RWPE2 (cell line): ENCODE results near the gene SMC1B.
"Not testable (repeated sequence)": the region's sequence is repeated elsewhere in the genome, so short reads cannot be mapped to it uniquely, and the experiment has no call there.

Experiments used
- ATAC-seq: fragments of 200-7000 bp; cut with Tn5 transposase; 3 replicates; pipeline ENCODE4 v1.9.1; 2021; ENCODE audit warnings: low read depth
- DNase-seq: peaks from one replicate; pipeline ENCODE4 v3.0.0-alpha.2; 2020; ENCODE audit warnings: low spot score
- H3K27ac ChIP-seq: fragments of 450-650 bp; 2 replicates; pipeline ENCODE4 v1.5.1; 2017; ENCODE audit warnings: mild to moderate bottlenecking; ENCODE audit not compliant: poor library complexity, severe bottlenecking
- H3K27me3 ChIP-seq: fragments of 250-450 bp; sonication (Bioruptor Pico); 2 replicates; pipeline ENCODE4 v1.5.1; 2021; ENCODE audit warnings: mild to moderate bottlenecking, moderate library complexity; ENCODE audit not compliant: insufficient read depth, poor library complexity, severe bottlenecking
- H3K36me3 ChIP-seq: fragments of 250-450 bp; sonication (Bioruptor Pico); 2 replicates; pipeline ENCODE4 v1.5.1; 2020; ENCODE audit warnings: low read depth, mild to moderate bottlenecking, moderate library complexity
- H3K4me1 ChIP-seq: fragments of 250-450 bp; sonication (Bioruptor Pico); 2 replicates; pipeline ENCODE4 v1.5.1; 2021; ENCODE audit warnings: mild to moderate bottlenecking, moderate library complexity; ENCODE audit not compliant: insufficient read depth, poor library complexity, severe bottlenecking
- H3K4me3 ChIP-seq: fragments of 250-450 bp; sonication (Bioruptor Pico); 2 replicates; pipeline ENCODE4 v1.5.1; 2021; ENCODE audit warnings: mild to moderate bottlenecking, moderate library complexity; ENCODE audit not compliant: severe bottlenecking
- H3K9me3 ChIP-seq: fragments of 250-450 bp; sonication (Bioruptor Pico); 2 replicates; pipeline ENCODE4 v1.5.1; 2021; ENCODE audit warnings: mild to moderate bottlenecking, moderate library complexity; ENCODE audit not compliant: severe bottlenecking
- TF ChIP-seq, protein P1 (sequence below): fragments of 450-650 bp; IDR thresholded peaks from one replicate; pipeline ENCODE4 v1.5.1; 2017; ENCODE audit warnings: mild to moderate bottlenecking, moderate library complexity; ENCODE audit not compliant: poor library complexity, severe bottlenecking

Gene SMC1B

DNA sequence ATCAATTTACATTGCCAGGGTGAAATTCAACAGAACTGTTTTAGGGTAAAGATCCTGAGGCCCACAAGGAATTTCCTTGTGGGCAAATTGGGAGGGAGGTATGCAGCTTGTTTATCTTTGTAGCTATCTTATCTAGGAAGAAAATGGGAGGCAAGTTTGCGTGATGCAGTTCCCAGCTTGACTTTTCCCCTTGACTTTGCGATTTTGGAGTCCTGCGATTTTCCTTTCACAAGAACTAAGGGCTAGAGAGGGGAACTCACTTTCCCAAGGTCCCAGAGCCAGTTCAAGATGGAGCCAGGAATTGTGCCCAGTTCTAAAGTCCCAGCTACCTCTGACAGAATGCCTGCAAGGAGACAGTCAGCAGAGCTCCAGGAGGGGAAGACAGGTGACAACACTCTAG lies 30.8 kb upstream of the SMC1B start:
- Histone ChIP-seq H3K4me1 (no peaks in the 10 kb centered on the region), H3K27ac (no peak overlapping the region), H3K36me3 (no peaks in the 10 kb centered on the region), H3K27me3 (no peaks in the 10 kb centered on the region), H3K9me3 (no peaks in the 10 kb centered on the region), H3K4me3 (no peak overlapping the region)
- TF ChIP-seq, protein P1, sequence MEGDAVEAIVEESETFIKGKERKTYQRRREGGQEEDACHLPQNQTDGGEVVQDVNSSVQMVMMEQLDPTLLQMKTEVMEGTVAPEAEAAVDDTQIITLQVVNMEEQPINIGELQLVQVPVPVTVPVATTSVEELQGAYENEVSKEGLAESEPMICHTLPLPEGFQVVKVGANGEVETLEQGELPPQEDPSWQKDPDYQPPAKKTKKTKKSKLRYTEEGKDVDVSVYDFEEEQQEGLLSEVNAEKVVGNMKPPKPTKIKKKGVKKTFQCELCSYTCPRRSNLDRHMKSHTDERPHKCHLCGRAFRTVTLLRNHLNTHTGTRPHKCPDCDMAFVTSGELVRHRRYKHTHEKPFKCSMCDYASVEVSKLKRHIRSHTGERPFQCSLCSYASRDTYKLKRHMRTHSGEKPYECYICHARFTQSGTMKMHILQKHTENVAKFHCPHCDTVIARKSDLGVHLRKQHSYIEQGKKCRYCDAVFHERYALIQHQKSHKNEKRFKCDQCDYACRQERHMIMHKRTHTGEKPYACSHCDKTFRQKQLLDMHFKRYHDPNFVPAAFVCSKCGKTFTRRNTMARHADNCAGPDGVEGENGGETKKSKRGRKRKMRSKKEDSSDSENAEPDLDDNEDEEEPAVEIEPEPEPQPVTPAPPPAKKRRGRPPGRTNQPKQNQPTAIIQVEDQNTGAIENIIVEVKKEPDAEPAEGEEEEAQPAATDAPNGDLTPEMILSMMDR = no peak
- no peak for DNase-seq
- no peak for ATAC-seq

DNA sequence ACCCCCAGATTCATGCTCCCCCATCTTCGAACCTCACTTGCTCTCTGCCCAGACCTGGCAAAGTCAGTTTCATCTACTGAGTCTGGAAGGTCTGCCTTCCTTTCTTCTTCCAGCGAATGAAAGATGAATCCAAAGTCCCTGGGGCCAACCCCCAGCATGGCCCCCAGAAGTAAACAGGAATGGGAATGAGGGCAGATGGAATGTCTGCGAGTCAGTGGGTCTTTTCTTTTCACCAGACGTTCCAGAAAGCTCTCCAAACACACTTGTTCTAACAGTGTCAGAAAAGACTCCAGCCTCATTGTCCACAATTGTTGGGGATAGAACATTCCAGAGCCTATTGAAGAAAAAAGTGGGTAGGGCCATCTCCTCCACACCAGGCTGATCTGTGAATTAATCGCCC lies 28.7 kb upstream of the SMC1B start:
- no peaks in the 10 kb centered on the region for H3K4me1 ChIP-seq
- DNase-seq (no peak), ATAC-seq (no peak)
- H3K27ac ChIP-seq = no peak overlapping the region
- no peaks in the 10 kb centered on the region for H3K27me3 ChIP-seq
- no peaks in the 10 kb centered on the region for H3K36me3 ChIP-seq
- no peak overlapping the region for H3K4me3 ChIP-seq
- no peaks in the 10 kb centered on the region for H3K9me3 ChIP-seq
- TF ChIP-seq, protein P1 = no peak

DNA sequence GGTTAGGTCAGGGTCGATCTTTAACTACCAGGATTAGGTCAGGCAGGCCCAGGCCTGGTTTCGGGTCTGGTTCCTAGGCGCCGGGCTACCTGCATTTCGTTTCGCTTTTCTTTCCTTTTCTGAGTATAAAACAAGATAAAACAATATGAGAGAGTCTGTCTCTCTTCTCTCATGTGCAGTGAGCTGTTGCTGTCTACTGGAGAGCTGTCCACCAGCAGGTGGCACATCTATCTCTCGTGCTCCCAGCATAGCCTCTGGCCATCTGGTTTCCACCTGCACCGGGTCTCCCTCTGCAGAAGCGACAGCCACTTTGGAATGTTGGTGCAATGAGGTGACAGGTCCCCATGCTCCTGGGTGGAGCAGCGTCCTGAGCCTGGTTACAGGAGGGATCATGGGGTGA lies 27.7 kb upstream of the SMC1B start:
- H3K27me3 ChIP-seq = no peaks in the 10 kb centered on the region
- H3K4me1 ChIP-seq = no peaks in the 10 kb centered on the region
- H3K27ac ChIP-seq = no peak overlapping the region
- TF ChIP-seq, protein P1 = peak; percentile 86
- ATAC-seq (peak; percentile 91), DNase-seq (no peak)
- H3K36me3 ChIP-seq = no peaks in the 10 kb centered on the region
- H3K9me3 ChIP-seq = no peaks in the 10 kb centered on the region
- no peak overlapping the region for H3K4me3 ChIP-seq

DNA sequence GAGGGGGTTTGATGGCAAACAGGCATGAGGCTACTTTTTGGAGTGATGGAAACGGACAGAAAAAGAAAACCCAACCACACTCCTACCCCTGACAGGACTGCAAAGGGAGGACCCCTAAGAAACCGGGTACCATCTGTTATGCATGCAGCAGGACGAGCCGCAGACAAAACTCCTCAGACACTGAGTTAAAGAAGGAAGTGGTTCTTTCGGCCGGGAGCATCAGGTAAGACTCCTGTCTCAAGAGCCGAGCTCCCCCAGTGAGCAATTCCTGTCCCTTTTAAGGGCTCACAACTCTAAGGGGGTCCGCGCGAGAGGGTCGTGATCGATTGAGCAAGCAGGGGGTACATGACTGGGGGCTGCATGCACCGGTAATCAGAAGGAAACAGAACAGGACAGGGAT lies 27.3 kb upstream of the SMC1B start:
- not testable (repeated sequence) for H3K36me3 ChIP-seq, H3K27ac ChIP-seq, ATAC-seq, H3K9me3 ChIP-seq, DNase-seq, H3K27me3 ChIP-seq, H3K4me3 ChIP-seq, H3K4me1 ChIP-seq

DNA sequence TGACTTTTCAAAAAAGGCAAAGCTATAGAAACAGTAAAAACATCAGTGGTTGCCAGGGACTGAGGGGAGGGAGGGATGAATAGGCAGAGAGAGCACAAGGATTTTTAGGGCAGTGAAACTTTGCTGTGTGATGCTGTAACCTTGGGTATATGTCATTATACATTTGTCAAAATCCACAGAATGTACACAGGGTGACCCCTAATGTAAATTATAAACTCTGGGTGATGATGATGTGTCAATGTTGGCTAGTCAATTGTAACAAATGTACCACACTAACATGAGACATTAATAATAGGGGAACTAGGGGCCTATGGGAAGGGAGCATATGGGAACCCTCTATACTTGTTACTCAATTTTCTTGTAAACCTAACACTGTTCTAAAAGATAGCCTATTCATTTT lies 24.9 kb upstream of the SMC1B start:
- H3K27ac ChIP-seq = no peak overlapping the region
- no peak for ATAC-seq
- H3K27me3 ChIP-seq = no peaks in the 10 kb centered on the region
- no peaks in the 10 kb centered on the region for H3K9me3 ChIP-seq
- H3K36me3 ChIP-seq = no peaks in the 10 kb centered on the region
- H3K4me1 ChIP-seq = no peaks in the 10 kb centered on the region
- no peak for DNase-seq
- H3K4me3 ChIP-seq = no peak overlapping the region
- TF ChIP-seq, protein P1 = no peak

DNA sequence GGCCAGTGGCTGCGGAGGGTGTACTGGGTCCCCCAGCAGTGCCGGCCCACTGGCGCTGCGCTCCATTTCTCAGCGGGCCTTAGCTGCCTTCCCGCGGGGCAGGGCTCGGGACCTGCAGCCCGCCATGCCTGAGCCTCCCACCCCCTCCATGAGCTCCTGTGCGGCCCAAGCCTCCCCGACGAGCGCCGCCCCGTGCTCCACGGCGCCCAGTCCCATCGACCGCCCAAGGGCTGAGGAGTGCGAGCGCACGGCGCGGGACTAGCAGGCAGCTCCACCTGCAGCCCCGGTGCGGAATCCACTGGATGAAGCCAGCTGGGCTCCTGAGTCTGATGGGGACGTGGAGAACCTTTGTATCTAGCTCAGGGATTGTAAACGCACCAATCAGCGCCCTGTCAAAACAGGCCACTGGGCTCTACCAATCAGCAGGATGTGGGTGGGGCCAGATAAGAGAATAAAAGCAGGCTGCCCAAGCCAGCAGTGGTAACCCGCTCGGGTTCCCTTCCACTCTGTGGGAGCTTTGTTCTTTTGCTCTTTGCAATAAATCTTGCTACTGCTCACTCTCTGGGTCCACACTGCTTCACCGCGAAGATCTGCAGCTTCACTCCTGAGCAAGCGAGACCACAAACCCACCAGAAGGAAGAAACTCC lies 23.6 kb upstream of the SMC1B start:
- not testable (repeated sequence) for H3K27ac ChIP-seq, H3K27me3 ChIP-seq, H3K4me1 ChIP-seq, H3K4me3 ChIP-seq, H3K9me3 ChIP-seq, DNase-seq, ATAC-seq, H3K36me3 ChIP-seq
